ENCODE results near the gene MPDU1.

DNA sequence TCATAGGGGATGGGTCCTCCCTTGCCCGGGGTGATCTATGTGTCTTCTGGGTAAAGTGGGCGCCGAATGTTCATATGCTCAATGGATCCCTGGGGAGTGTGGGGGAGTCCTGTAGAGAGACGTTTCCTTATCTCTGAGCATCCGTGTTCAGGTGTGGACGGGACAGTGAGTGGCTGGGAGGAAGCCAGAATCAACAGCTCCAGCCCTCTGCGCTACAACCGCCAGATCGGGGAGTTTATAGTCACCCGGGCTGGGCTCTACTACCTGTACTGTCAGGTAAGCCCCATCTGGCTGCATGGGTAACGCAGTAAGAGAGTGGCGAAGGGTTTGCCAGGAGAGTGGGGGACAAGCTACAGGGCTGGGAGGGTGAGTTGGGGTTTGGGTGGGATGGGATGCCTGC lies 27.0 kb upstream of the MPDU1 start:
- no peak for TF ChIP-seq TAF1 (IDR thresholded peaks at IDR 0.05; ENCODE audit: low read depth)
- no peak for TF ChIP-seq EP300 (IDR thresholded peaks at IDR 0.05; ENCODE audit: borderline replicate concordance)
- no peak for TF ChIP-seq ZBTB7A (IDR thresholded peaks at IDR 0.05; ENCODE audit: low read depth)
- TF ChIP-seq RAD21 (IDR thresholded peaks at IDR 0.05; ENCODE audit: low read depth): no peak
- TF ChIP-seq, protein P1, sequence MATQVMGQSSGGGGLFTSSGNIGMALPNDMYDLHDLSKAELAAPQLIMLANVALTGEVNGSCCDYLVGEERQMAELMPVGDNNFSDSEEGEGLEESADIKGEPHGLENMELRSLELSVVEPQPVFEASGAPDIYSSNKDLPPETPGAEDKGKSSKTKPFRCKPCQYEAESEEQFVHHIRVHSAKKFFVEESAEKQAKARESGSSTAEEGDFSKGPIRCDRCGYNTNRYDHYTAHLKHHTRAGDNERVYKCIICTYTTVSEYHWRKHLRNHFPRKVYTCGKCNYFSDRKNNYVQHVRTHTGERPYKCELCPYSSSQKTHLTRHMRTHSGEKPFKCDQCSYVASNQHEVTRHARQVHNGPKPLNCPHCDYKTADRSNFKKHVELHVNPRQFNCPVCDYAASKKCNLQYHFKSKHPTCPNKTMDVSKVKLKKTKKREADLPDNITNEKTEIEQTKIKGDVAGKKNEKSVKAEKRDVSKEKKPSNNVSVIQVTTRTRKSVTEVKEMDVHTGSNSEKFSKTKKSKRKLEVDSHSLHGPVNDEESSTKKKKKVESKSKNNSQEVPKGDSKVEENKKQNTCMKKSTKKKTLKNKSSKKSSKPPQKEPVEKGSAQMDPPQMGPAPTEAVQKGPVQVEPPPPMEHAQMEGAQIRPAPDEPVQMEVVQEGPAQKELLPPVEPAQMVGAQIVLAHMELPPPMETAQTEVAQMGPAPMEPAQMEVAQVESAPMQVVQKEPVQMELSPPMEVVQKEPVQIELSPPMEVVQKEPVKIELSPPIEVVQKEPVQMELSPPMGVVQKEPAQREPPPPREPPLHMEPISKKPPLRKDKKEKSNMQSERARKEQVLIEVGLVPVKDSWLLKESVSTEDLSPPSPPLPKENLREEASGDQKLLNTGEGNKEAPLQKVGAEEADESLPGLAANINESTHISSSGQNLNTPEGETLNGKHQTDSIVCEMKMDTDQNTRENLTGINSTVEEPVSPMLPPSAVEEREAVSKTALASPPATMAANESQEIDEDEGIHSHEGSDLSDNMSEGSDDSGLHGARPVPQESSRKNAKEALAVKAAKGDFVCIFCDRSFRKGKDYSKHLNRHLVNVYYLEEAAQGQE (IDR thresholded peaks at IDR 0.05; ENCODE audit: low read depth): no peak
- TF ChIP-seq CREB1 (IDR thresholded peaks at IDR 0.05; ENCODE audit: low read depth): no peak
- no peak for TF ChIP-seq FOXM1 (IDR thresholded peaks at IDR 0.05; ENCODE audit: borderline replicate concordance, low read depth)
- TF ChIP-seq CEBPB (IDR thresholded peaks at IDR 0.05): no peak
